Measurements from ENCODE around the gene DGKA. TPM values are rescaled to one million over a fixed set of nuclear protein-coding genes. Genes with fewer than 3 reads are reported as not detected.

The DGKA gene
- total RNA-seq, 1 donor from 2014 or later = 108 TPM

DNA sequence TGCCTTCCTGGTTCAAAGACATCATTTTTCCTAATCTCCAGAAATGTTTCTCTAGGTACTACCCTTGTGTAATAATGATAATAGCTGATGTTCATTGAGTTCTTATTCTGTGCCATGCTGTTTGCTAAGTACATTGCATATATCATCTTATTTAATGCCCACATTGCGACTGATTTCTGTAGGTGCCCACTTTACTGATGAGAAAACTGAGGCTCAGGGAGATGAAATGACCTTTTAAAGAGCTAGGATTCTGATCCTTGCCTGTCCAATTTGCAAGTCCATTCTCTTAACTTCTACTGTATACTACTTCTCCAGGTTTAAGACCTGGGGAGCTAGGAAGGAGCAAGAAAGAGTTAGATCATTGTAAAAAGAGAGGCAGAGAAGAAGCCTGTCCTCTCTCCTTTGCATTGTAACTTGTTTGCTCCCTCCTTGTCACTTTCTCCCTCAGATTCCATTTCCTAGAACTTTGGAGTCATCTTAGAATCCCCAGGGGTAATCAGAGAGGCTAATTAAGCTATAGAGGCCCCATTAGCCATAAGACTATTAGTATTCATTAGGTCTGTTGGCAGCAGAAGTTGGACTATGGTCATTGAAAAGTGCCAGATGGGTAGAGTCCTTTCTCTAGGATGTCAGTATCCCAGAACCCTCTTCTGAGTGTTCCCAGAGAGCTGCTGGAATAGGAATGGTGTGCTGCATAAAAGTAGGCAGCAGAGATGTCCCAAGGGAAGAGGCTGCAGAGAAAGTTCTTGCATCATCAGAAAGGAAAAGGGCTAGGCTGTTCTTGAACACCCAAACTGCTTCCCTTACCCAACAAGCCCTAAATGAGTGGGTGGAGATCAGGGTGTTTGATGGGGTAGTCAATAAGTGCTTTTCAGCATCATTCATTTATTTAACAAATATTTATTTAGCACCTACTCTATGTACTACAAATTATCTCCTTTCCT is 3.1 kb downstream of the DGKA start:
- Mint-ChIP-seq H3K27ac (ENCODE audit: unreplicated experiment) (no peak overlapping the region), H3K9me3 (ENCODE audit: unreplicated experiment) (no peaks in the 10 kb centered on the region), H3K4me1 (ENCODE audit: low read depth, unreplicated experiment) (peaks cover 59% of the 10 kb centered on the region), H3K4me3 (ENCODE audit: unreplicated experiment) (peak overlapping the region; percentile 94), H3K27me3 (ENCODE audit: low read depth, unreplicated experiment) (no peaks in the 10 kb centered on the region), H3K36me3 (ENCODE audit: low read depth, unreplicated experiment) (peaks cover 20% of the 10 kb centered on the region)
- Histone ChIP-seq H3K27me3 (ENCODE audit: insufficient read depth, low read length) (no peaks in the 10 kb centered on the region), H3K4me1 (ENCODE audit: insufficient read depth, low read length) (peaks cover 39% of the 10 kb centered on the region), H3K4me2 (ENCODE audit: low read length) (peak overlapping the region; percentile 92), H3K4me3 (ENCODE audit: insufficient read depth, low read depth, low read length) (no peak overlapping the region), H3K27ac (ENCODE audit: low read depth, low read length) (no peak overlapping the region), H3K79me2 (ENCODE audit: insufficient read depth, low read length) (peaks cover 6% of the 10 kb centered on the region), H2AFZ (ENCODE audit: low read depth, low read length) (no peak overlapping the region), H4K20me1 (ENCODE audit: insufficient read depth, low read length) (no peaks in the 10 kb centered on the region), H3K36me3 (ENCODE audit: insufficient read depth, low read length) (no peaks in the 10 kb centered on the region), H3K9ac (ENCODE audit: low read length) (no peak overlapping the region), H3K9me3 (ENCODE audit: insufficient read depth, low read depth, low read length) (no peaks in the 10 kb centered on the region)
- FAIRE-seq = no peak
- TF ChIP-seq EZH2 (IDR thresholded peaks at IDR 0.05; ENCODE audit: insufficient read depth, low read length) = no peak
- TF ChIP-seq, protein P1, sequence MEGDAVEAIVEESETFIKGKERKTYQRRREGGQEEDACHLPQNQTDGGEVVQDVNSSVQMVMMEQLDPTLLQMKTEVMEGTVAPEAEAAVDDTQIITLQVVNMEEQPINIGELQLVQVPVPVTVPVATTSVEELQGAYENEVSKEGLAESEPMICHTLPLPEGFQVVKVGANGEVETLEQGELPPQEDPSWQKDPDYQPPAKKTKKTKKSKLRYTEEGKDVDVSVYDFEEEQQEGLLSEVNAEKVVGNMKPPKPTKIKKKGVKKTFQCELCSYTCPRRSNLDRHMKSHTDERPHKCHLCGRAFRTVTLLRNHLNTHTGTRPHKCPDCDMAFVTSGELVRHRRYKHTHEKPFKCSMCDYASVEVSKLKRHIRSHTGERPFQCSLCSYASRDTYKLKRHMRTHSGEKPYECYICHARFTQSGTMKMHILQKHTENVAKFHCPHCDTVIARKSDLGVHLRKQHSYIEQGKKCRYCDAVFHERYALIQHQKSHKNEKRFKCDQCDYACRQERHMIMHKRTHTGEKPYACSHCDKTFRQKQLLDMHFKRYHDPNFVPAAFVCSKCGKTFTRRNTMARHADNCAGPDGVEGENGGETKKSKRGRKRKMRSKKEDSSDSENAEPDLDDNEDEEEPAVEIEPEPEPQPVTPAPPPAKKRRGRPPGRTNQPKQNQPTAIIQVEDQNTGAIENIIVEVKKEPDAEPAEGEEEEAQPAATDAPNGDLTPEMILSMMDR (IDR thresholded peaks at IDR 0.05; ENCODE audit: insufficient read depth, low read depth, low read length) = no peak
- no peak for DNase-seq (ENCODE audit: low read depth)

DNA sequence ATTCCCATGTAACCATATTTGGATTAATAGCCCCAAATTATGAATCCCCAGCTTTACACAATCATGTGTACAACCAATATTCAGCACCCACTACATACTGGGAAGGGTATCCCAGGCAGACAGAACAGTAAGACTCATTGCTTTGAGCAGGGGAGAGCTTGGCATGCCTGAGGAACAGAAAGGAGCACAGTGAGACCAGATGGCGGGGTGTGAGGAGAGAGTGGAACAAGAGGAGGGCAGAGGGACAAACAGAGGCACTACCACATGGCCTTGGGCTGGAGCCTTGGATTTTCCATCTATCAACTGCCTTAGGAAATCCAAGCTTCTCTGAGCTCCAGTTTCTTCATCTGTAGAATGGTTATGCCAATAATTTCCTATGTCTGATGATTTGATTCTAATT is 3.8 kb downstream of the DGKA start:
- H3K4me1 Mint-ChIP-seq (ENCODE audit: low read depth, unreplicated experiment) = peaks cover 54% of the 10 kb centered on the region
- H3K9ac ChIP-seq (ENCODE audit: low read length) = no peak overlapping the region

More for the DNA sequence above, 3.8 kb downstream of the DGKA start:
- Mint-ChIP-seq H3K27ac (ENCODE audit: unreplicated experiment) (no peak overlapping the region), H3K27me3 (ENCODE audit: low read depth, unreplicated experiment) (no peaks in the 10 kb centered on the region), H3K9me3 (ENCODE audit: unreplicated experiment) (no peaks in the 10 kb centered on the region), H3K36me3 (ENCODE audit: low read depth, unreplicated experiment) (peaks cover 21% of the 10 kb centered on the region), H3K4me3 (ENCODE audit: unreplicated experiment) (no peak overlapping the region)
- no peaks in the 10 kb centered on the region for H3K9me3 ChIP-seq (ENCODE audit: insufficient read depth, low read depth, low read length)
- FAIRE-seq = no peak
- H3K4me1 ChIP-seq (ENCODE audit: insufficient read depth, low read length) = peaks cover 39% of the 10 kb centered on the region
- H3K4me3 ChIP-seq (ENCODE audit: insufficient read depth, low read depth, low read length) = no peak overlapping the region
- no peak overlapping the region for H2AFZ ChIP-seq (ENCODE audit: low read depth, low read length)
- peaks cover 4% of the 10 kb centered on the region for H3K79me2 ChIP-seq (ENCODE audit: insufficient read depth, low read length)
- no peak for DNase-seq (ENCODE audit: low read depth)
- no peaks in the 10 kb centered on the region for H3K36me3 ChIP-seq (ENCODE audit: insufficient read depth, low read length)
- H3K27ac ChIP-seq (ENCODE audit: low read depth, low read length) = no peak overlapping the region
- H4K20me1 ChIP-seq (ENCODE audit: insufficient read depth, low read length) = no peaks in the 10 kb centered on the region
- H3K4me2 ChIP-seq (ENCODE audit: low read length) = no peak overlapping the region
- H3K27me3 ChIP-seq (ENCODE audit: insufficient read depth, low read length) = no peaks in the 10 kb centered on the region
- TF ChIP-seq, protein P1 (IDR thresholded peaks at IDR 0.05; ENCODE audit: insufficient read depth, low read depth, low read length) = no peak
- TF ChIP-seq EZH2 (IDR thresholded peaks at IDR 0.05; ENCODE audit: insufficient read depth, low read length) = no peak
